ENCODE data around the gene ABCA13.

- no peak for TF ChIP-seq CTCF (IDR thresholded peaks at IDR 0.05; ENCODE audit: insufficient read depth, low read depth, low read length)
- no peak for TF ChIP-seq EZH2 (IDR thresholded peaks at IDR 0.05; ENCODE audit: insufficient read depth, low read length)
These were observed 184.1 kb downstream of the ABCA13 start for GRCh38 chr7:48355346-48355745.
